CD4-positive, alpha-beta T cell treated with Interleukin-15 for 1 hour (primary cell): ENCODE data around the gene C4orf51.
"Not testable (repeated sequence)": the region's sequence is repeated elsewhere in the genome, so short reads cannot be mapped to it uniquely, and the experiment has no call there.

Source experiments
- DNase-seq: peaks from one replicate; pipeline ENCODE4 v3.0.0-alpha.2; 2020

Gene C4orf51

DNA sequence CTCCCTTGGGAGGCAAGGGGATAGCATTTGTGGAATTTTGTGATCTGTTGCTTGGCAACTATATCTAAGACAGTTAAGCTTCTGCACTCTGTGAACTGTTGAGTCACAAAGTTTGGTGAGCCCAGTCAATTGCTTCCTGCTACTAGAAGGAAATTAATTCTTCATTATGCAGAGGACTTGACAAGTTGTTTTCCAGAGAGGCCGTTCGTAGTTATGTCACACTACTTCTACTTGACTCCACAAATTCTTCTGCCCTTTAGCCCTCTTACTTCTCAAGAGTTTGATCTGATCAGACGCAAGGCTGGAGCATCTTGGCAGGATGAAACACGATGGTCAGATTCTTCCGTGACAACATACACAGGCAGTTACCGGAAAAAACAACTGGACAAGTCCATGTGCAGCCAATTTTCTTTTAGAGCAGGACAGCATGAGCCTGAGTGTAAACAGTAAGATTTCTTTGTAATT is at the start of gene C4orf51:
Gene C4orf51, plus strand, starts transcription at position 156 of the 465 bp plus-strand sequence. Its CDS starts 58 bp downstream, at position 214.
- no peak for DNase-seq

DNA sequence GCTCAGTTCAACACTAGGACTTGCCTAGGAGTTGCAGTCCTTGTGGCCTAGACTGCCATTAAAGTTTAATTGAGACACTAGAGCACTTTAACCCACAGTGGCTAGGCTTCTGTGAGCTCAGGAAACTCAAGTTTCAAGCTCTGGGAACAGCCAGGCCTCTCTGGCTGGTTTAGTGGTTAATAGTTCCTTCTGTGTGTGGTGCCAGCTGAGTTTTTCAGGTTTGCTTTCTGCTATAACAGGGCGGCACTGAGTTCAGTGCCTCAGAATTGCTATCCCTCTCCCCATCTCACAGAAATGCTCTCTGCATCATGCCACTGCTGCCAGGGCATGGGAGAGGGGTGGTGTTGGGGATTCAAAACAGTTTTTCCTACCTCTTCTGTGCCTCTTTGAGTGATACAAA is 44.8 kb upstream of the C4orf51 start:
- no peak for DNase-seq

DNA sequence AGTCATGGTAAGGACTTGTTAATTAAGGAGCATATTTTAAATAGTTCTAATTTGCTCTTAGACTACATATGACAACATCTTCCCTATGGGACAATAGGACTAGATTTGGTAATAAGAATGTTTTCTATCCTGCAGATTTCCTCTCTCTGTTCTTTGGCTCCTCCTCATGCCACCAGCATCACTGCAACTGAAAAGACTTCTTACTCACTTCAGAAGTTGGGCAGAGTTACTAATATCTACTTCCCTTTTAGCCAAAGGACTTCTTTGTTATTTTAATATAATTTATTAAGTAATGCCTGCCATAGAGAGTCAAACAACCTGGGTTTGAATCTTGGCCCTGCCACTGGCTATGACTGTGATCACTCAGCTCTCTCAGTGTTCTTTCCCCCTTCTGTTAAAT is 44.3 kb upstream of the C4orf51 start:
- no peak for DNase-seq

DNA sequence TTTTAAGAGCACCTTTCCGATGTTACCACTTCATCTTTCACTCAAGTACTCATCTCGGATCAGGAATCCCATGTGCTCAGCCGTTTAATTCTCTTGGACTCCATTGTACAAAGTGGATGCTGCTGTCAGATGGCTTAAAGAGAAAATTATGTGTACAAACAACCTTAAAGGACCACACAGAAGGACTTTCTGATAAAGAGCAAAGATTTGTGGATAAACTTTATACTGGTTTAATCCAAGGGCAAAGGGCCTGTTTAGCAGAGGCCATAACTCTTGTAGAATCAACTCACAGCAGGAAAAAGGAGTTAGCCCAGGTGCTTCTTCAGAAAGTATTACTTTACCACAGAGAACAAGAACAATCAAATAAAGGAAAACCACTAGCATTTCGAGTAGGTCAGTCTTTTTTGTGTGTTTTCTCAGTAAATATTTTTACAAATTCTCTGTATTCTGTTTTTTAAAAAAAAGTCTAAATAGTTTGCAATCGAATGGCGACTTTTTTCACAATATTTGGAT is 40.7 kb upstream of the C4orf51 start:
- no peak for DNase-seq

DNA sequence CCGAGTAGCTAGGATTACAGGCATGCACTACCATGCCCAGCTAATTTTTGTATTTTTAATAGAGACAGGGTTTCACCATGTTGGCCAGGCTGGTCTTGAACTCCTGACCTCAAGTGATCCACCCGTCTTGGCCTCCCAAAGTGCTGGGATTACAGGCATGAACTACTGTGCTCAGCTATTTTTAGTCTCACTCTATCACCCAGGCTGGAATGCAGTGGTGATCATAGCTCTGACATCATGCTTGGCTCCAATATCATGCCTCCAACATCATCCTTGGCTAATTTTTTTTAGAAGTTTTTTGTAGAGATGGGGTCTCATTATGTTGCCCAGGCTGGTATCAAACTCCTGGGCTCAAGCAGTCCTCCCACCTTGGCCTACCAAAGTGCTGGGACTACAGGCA is 39.7 kb upstream of the C4orf51 start:
- not testable (repeated sequence) for DNase-seq

DNA sequence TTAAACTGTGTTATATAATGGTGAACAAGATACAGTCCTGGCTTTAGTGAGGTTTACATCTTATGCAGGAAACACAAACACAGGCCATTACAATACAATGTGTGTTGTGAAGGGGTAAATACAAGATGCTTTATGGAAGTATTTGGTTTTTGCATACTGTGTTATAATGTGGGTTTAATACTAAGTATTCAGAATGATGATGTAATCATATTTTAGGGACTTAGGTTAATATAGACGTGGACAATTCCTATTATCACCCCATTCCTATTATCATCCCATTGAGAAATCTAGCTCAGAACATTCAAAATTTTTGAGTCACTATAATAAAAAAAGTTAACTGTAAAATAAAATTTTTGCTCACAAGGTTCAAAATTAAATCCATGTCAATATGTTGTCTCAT is 36.7 kb upstream of the C4orf51 start:
- no peak for DNase-seq

DNA sequence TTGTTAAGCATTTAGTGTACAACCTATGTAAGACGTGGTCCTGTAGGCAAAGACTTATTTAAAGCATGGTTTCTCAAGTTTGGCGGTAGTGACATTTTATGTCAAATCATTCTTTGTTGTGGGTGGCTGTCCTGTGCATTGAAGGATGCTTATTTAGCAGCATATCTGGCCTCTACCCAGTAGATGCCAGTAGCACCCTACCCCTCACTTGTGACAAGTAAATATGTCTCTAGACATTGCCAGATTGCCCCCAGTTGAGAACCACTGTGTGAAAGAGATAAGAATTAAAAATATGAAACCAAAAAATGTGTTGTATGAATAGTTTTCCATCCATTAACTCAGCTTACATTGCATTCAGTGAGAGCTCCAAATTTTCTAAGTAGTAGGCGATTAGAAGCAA is 35.2 kb upstream of the C4orf51 start:
- no peak for DNase-seq

DNA sequence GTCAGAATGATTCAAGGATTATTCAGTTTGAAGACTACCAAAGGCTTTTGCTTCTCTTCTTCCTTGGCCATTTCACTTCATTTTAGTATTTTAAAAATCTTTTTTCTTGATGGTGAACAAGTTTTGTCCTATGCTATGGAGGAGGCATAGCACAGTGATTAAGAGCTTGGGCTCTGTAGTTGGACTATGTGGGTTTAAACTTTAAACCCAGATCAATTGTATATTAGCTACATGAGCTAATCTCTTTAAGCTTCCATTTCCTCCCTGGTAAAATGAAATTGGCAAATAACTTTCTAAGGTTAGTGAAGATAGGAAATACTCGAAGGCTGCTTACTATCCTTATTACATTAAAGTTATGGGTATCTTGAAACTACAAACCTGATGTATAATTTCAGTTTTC is 23.8 kb upstream of the C4orf51 start:
- no peak for DNase-seq

DNA sequence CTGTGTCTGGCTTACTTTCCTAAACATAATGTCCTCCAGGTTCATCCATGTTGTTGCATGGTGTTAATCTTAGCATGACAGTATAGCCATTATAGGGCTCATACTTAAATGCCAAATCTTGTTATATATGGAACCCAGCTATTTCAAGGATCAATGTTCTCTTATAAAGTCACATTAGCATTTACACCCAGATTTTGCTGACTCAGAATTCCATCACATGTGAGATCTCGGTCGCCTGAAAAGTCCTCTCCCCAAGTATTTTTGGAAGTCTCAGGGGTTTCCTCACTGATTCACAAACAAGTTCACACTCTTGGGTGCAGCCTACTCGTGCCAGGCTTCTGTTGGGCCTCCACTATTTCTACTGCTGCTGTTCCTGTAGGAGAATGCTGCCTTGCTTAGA is 19.9 kb upstream of the C4orf51 start:
- no peak for DNase-seq

DNA sequence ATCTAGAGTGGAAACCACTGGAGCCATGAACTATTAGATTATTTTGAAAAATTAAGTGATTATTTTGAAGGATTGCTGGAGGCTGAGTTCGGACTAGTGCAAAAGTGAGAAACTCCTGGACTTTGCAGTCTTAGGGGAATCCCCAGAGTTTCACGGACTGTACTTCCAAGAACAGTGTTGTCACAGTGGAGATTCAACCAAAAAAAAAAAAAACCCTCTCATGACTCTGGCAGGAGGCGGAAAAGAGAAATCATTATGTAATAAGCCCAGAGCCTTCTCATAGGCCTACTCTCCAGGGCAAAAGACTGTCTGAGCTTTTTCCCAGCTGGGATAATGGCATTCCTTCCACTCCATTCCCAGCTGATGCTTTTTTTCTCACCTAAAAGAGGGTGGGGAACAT is 16.8 kb upstream of the C4orf51 start:
- DNase-seq, result no peak

DNA sequence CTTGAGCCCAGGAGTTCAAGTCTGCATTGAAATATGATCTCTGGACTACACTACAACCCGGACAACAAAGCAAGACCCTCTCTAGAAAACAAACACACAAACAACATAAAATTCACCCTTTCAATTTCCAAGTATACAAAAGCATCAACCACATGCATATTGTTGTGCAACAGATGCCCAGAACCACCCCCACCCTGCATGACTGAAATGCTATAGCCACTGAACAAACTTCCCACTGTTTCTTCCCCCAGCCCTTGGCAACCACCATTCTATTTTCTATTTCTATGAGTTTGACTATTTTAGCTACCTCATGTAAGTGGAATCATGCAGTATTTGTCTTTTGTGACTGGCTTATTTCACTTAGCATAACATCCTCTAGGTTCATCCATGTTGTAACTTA is 14.2 kb upstream of the C4orf51 start:
- DNase-seq, result no peak

DNA sequence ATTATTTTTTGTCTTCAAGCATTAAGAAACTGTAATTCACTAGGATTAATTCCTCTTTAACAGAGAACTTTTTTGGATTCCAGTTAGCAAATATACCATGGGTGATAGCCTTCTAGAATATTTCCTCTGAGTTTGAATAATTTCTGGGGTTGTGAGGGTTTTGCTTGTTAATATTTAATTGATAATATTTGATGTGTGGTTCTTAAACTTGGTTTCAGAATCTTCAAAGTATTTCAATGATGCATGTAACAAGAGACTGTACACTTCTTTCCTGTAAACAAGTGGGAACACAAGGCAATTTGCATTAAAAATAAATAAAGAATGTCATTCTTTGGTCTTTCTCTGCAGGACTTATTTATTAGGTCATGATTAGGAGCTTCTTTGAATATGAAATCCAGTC is 9.5 kb upstream of the C4orf51 start:
- no peak for DNase-seq

DNA sequence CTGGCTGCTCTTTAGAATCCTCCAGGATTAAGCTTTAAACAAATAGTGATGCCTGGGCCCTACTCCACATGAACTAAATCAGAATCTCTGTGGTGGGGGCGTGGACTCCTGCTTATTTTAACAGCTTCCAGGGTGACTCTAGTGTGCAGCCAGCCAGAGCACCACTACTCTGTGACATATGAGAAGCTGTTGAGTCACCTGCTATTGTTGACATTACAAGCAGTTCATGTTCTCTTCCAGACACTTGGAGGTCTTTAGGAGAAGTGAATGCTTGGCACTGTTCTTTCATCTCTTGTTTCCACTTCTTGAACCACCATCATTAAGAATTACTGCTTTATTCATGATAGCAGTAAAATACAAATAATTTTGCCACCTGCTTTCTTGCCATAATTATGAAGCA is 426 bp upstream of the C4orf51 start:
- DNase-seq, result no peak

DNA sequence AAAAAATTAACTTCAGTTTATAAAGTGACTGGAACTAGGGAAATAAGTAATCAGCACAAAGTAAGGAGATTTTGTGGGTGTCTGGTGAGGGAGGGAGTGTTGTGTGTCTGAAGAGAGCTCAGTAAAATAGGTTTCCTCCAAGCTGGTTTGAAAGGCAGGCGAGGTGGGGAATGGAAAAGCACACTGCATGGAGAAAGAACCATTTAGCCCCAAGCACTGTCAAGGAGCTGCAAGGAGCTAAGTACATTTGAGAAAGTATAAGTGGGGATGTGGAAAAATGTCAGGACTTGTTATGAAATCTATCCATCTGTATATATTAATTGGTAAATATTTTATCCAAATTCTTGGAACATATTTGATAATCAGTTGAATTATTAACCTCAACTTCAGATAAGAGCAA is 956 bp downstream of the C4orf51 start:
- DNase-seq, result no peak

DNA sequence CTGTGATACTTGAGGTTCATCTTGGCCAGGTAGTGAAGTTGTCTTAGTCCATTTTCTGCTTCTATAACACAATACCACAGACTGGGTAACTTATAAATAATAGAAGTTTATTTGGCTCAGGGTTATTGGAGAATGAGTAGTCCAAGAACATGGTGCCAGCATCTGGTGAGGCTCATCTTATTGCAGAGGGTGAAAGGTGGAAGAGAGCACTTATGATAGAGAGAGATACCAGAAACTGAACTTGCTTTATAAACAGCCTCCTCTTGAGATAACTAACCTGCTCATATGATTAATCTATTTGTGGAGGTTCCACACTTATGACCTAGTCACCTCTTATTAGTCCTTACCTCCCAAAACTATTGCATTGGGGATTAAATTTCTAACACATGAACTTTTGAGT is 1.6 kb downstream of the C4orf51 start:
- DNase-seq, result no peak

DNA sequence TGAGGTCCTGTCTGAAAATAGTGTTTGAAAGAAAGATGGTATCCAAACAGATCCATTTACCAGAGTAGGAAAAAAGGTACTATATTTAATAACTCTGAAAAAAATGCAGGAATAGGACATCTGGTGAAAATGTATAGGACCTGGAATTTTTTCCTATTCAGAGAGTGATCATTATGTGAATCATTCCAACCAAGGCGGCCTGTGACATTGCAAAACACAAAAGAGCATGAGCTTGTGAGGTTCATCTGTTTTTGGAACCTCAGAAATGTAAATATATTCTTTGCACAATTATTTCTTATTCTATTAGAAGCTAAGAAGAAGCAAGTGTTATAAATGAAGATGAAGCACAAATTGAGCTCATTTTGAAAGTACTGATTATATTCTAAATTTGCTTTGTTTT is 2.0 kb downstream of the C4orf51 start:
- DNase-seq, result no peak

DNA sequence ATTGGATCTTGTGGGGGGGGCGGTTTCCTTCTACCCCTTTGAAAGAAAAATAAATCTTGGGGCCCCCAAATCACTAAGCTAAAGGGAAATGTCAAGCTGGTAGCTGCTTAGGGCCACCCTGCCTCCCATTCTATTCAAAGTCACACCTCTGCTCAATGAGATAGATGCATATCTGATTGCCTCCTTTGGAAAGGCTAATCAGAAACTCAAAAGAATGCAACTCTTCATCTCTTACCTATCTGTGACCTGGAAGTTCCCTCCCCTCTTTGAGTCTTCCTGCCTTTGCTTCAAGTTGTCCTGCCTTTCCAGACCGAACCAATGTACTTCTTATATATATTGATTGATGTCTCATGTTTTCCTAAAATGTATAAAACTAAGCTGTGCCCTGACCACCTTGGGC is 7.0 kb downstream of the C4orf51 start:
- no peak for DNase-seq

DNA sequence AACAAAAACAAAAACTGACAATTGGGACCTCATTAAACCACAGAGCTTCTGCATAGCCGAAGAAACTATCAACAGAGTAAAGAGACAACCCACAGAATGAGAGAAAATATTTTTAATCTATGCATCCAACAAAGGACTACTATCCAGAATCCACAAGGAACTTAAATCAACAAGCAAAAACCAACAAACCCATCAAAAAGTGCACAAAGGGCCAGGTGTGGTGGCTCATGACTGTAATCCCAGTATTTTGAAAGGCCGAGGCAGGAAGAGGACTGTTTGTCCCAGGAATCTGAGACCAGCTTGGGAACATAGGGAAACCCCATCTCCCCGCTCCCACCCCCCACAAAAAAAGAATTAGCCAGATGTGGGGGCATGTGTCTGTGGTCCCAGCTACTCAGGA is 10.7 kb downstream of the C4orf51 start:
- no peak for DNase-seq

DNA sequence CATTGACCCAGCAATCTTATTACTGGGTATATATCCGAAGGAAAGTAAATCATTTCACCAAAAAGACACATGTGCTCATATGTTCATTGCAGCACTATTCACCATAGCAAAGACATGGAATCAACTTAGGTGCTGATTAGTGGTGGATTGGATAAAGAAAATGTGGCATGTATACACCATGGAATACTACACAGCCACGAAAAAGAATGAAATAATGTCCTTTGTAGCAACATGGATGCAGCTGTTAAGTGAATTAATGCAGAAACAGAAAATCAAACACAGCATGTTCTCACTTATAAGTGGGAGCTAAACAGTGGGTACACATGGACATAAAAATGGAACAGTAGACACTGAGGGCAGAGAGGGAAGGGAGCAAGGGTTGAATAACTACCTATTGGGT is 11.5 kb downstream of the C4orf51 start:
- not testable (repeated sequence) for DNase-seq

DNA sequence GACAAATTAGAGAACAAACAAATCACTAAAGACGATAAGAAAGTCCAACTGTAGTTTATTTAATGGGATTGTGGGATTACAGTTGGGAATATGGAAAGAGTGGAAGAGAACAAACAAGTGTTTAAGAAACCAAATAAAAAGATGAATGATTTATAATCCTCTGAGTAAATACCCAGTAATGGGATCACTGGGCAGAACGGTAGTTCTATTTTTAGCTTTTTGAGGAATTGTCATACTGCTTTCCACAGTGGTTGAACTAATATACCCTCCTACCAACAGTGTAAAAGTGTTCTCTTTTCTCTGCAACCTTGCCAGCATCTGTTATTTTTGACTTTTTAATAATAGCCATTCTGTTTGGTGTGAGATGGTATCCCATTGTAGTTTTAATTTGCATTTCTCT is 15.0 kb downstream of the C4orf51 start:
- no peak for DNase-seq

DNA sequence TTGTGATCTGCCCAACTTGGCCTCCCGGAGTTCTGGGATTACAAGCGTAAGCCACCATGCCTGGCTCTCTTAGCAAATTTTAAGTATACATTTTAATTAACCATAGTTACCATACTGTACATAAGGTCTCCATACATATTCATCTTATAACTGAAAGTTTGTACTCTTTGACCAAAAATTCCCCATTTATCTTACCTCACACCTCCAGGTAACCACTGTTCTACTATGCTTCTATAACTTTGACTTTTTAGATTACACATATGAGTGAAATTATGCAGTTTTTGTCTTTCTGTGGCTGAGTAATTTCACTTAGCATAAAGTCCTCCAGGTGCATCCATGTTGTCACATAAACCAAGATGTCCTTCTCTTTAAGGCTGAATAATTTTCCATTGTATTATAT is 17.4 kb downstream of the C4orf51 start:
- no peak for DNase-seq

DNA sequence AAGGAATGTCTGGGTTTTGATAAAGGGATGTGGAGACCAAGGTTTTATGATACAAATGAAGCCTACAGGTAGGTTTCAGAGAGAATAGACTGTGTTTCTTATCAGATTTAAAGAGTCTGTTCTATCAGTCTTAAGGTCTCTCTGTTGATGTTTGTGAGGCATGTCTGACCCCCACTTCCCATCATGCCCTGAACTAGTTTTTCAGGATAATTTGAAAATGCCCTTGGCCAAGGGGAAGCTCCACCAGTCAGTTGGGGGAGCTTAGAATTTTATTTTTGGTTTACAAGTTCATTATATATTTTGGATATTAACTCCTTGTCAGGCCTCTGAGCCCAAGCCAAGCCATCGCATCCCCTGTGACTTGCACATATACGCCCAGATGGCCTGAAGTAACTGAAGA is 18.6 kb downstream of the C4orf51 start:
- DNase-seq, result no peak

DNA sequence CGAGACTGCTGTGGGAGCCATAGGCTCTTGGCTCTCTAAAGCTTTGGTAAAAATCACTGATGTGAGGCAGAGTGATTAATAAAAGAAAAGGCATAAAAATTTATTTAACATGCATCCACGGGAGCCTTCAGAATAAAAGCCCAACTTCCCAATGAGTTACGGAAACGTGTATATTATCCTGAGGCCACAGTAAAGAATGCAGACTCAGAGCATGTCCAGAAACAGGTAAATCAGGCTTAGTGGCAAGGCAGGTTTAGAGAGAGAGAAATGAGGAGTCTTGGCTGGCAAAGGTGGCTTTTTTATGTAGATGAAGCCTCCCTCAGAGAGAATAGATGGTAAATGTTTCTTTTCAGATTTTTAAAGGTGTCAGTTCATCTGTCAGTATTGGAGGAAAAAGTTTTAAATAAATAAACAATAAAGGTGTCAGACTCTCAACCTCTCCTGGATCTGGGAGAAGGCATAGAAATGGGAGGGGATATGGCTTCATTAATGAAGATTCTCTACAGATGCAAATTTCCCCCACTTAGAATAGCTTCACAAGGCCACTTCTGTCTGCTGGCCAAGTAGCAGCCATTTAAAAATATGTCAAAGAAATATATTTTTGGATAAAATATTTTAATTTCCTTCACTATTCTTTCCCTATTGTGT is 24.0 kb downstream of the C4orf51 start:
- DNase-seq, result no peak

DNA sequence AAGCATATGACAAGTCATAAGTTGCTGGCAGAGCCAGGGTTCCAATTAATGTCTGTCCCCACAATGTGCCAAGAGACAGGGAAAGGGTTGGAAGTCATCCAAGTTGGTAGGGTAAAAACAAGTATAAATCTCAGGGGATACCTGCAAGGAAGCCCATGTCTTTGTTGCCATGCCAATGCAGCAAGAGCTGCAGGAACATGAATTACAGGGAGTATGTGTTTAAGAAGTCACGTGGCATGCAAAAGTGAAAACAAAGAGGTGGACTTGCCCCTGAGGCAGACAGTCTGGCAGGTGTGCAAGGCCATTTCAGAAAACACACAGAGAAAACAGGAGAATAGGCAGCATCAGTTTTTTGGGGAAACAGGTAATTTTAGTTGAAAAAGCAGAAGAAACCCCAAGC is 29.4 kb downstream of the C4orf51 start:
- DNase-seq, result no peak

DNA sequence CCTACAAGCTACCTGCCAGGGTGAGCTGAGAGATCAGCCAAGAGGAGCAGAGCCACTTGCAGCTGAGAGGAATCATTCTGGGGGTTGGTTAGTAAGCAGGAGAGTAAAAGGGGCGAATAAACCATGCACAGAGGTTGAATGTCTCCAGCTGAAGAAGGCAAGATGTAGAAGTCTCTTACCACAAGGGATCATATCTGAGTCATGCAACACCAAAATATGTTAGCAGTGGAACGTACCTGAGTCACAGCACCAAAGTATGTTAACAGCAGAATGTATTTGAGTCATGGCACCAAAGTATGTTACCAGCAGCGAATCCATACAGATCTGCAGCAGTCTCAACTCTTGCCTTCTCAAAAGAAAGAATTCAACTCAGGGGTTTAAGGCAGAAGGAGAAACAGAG is 29.9 kb downstream of the C4orf51 start:
- no peak for DNase-seq
